PC-9 (cell line): Measurements from ENCODE around the gene DNTT. TPM values are rescaled to one million over a fixed set of nuclear protein-coding genes. Genes with fewer than 3 reads are reported as not detected.

ENCODE experiments used
- BruUV-seq: library from RNA; stranded (reverse); fragments of 400-500 nt; replicated peaks from 2 replicates; lab custom pipeline; 2021; lab: Mats Ljungman, UMichigan
- CTCF ChIA-PET: fragments of 300-600 bp; sonication (Branson Sonifier 250); formaldehyde crosslinking; loops from one replicate; lab custom pipeline; 2022; ENCODE audit warnings: antibody characterized with exemption; lab: Charles Lee
- POLR2A ChIA-PET: fragments of 300-600 bp; sonication (Branson Sonifier 250); formaldehyde crosslinking; loops from one replicate; lab custom pipeline; 2022; ENCODE audit warnings: antibody characterized with exemption; ENCODE audit not compliant: unreplicated experiment; lab: Charles Lee
- DNase-seq, 2 experiments: peaks; one replicate each; pipeline versions ENCODE4 v3.0.0 to v3.0.0-alpha.2; 2015 to 2022; ENCODE audit warnings: mixed read lengths in 1 of 2
- H2AFZ ChIP-seq: fragments of 200-600 bp; sonication (generic); 2 replicates; pipeline ENCODE4 v1.8.1; 2017; ENCODE audit warnings: antibody characterized with exemption
- H3F3A ChIP-seq: fragments of 200-600 bp; sonication (generic); 2 replicates; pipeline ENCODE4 v1.8.1; 2017; ENCODE audit warnings: antibody characterized with exemption, mild to moderate bottlenecking, low read depth; ENCODE audit not compliant: insufficient read depth
- H3K27ac ChIP-seq: fragments of 200-600 bp; sonication (generic); 2 replicates; pipeline ENCODE4 v1.6.1; 2016; ENCODE audit warnings: mixed run types
- H3K27me3 ChIP-seq: fragments of 200-600 bp; sonication (generic); 2 replicates; pipeline ENCODE4 v1.6.1; 2016; ENCODE audit warnings: low read depth, mixed run types; ENCODE audit not compliant: insufficient read depth
- H3K36me3 ChIP-seq: fragments of 200-600 bp; sonication (generic); 2 replicates; pipeline ENCODE4 v1.6.1; 2016; ENCODE audit warnings: low read depth, mixed run types
- H3K4me1 ChIP-seq: fragments of 200-600 bp; sonication (generic); replicated peaks from 2 replicates; pipeline ENCODE4 v1.6.1; 2016; ENCODE audit warnings: mixed run types; ENCODE audit not compliant: insufficient read depth
- H3K4me2 ChIP-seq: fragments of 200-600 bp; sonication (generic); 2 replicates; pipeline ENCODE4 v1.6.1; 2017; ENCODE audit warnings: mixed run types
- H3K4me3 ChIP-seq: fragments of 200-600 bp; sonication (generic); 2 replicates; pipeline ENCODE4 v1.6.1; 2016; ENCODE audit warnings: mixed run types
- H3K79me2 ChIP-seq: fragments of 200-600 bp; sonication (generic); 2 replicates; pipeline ENCODE4 v1.6.1; 2017; ENCODE audit warnings: low read depth, mixed run types
- H3K9me2 ChIP-seq: fragments of 200-600 bp; sonication (generic); 2 replicates; pipeline ENCODE4 v1.8.1; 2017; ENCODE audit warnings: mild to moderate bottlenecking; ENCODE audit not compliant: insufficient read depth
- H3K9me3 ChIP-seq: fragments of 200-600 bp; sonication (generic); 2 replicates; pipeline ENCODE4 v1.8.1; 2016; ENCODE audit warnings: low read depth; ENCODE audit not compliant: insufficient read depth
- H4K20me1 ChIP-seq: fragments of 200-600 bp; sonication (generic); 2 replicates; pipeline ENCODE4 v1.8.1; 2017; ENCODE audit not compliant: insufficient read depth
- EZH2 ChIP-seq: fragments of 200-600 bp; sonication (generic); IDR thresholded peaks from 2 replicates; pipeline ENCODE4 v1.8.0; 2017; ENCODE audit warnings: antibody characterized with exemption, low read depth
- intact Hi-C: fragments of 100-400 bp; cut with micrococcal nuclease; formaldehyde crosslinking; loops from one replicate; pipeline ENCODE4 v1.10.0; 2022; ENCODE audit not compliant: unreplicated experiment
- total RNA-seq: library from RNA; stranded (reverse); gene quantifications from 2 replicates; pipeline ENCODE4 v1.2.3, GENCODE V29; 2021
- TF ChIP-seq, protein P1 (sequence below): fragments of 200-600 bp; sonication (generic); conservative IDR thresholded peaks from 2 replicates; pipeline ENCODE4 v1.6.1; 2017; ENCODE audit warnings: mixed run types, antibody characterized with exemption, mild to moderate bottlenecking, moderate library complexity

DNTT gene
- total RNA-seq, 1 experiment from 2014 or later = not detected

GRCh38 chr10:96342402-96342801 lies 38.2 kb downstream of the DNTT start:
- Histone ChIP-seq H3K27ac (no peak overlapping the region), H3K9me2 (no peaks in the 10 kb centered on the region), H3K27me3 (no peaks in the 10 kb centered on the region), H3K4me3 (no peak overlapping the region), H3K36me3 (no peaks in the 10 kb centered on the region), H3K9me3 (no peaks in the 10 kb centered on the region), H3F3A (no peaks in the 10 kb centered on the region), H4K20me1 (no peaks in the 10 kb centered on the region), H3K4me2 (no peak overlapping the region), H2AFZ (no peak overlapping the region), H3K79me2 (no peaks in the 10 kb centered on the region), H3K4me1 (no peaks in the 10 kb centered on the region)
- POLR2A ChIA-PET = no interaction called here
- intact Hi-C loops = no loop called here
- CTCF ChIA-PET = no interaction called here
- TF ChIP-seq EZH2 = no peak
- TF ChIP-seq, protein P1, sequence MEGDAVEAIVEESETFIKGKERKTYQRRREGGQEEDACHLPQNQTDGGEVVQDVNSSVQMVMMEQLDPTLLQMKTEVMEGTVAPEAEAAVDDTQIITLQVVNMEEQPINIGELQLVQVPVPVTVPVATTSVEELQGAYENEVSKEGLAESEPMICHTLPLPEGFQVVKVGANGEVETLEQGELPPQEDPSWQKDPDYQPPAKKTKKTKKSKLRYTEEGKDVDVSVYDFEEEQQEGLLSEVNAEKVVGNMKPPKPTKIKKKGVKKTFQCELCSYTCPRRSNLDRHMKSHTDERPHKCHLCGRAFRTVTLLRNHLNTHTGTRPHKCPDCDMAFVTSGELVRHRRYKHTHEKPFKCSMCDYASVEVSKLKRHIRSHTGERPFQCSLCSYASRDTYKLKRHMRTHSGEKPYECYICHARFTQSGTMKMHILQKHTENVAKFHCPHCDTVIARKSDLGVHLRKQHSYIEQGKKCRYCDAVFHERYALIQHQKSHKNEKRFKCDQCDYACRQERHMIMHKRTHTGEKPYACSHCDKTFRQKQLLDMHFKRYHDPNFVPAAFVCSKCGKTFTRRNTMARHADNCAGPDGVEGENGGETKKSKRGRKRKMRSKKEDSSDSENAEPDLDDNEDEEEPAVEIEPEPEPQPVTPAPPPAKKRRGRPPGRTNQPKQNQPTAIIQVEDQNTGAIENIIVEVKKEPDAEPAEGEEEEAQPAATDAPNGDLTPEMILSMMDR = no peak
- no peak for DNase-seq
- BruUV-seq = no TSS peak

- TF ChIP-seq EZH2 = no peak
- TF ChIP-seq, protein P1 = no peak
- no peak overlapping the region for H3K4me2 ChIP-seq
- H4K20me1 ChIP-seq = no peaks in the 10 kb centered on the region
- no peak overlapping the region for H3K4me3 ChIP-seq
- no peaks in the 10 kb centered on the region for H3K9me2 ChIP-seq
- intact Hi-C loops = no loop called here
- ChIA-PET CTCF (no interaction called here), POLR2A (no interaction called here)
- no peaks in the 10 kb centered on the region for H3K9me3 ChIP-seq
- H3K4me1 ChIP-seq = no peaks in the 10 kb centered on the region
- DNase-seq = no peak
- H3K36me3 ChIP-seq = no peaks in the 10 kb centered on the region
- BruUV-seq = no TSS peak
- H2AFZ ChIP-seq = no peak overlapping the region
- no peak overlapping the region for H3K27ac ChIP-seq
- H3F3A ChIP-seq = no peaks in the 10 kb centered on the region
- H3K79me2 ChIP-seq = no peaks in the 10 kb centered on the region
- no peaks in the 10 kb centered on the region for H3K27me3 ChIP-seq
These were observed 39.9 kb downstream of the DNTT start for GRCh38 chr10:96344178-96344577.

DNA sequence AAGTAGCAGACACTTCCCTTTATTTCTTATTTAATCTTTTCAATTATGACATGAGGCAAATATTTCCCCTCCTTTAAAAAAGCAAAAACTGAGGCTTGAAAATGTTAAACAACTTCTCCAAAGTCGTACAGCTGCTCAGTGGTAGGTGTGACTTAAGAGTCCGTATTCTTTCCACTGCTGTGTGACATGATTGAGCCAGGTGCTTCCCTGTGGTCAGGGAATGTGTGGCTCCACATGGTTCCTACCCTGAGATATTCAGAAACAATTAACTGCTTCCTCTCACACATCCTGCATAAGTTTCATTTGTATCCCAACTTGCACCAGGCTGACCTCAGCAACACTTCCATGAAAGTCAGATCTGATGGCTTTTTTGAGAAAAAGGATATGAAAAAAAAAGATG lies 41.0 kb downstream of the DNTT start:
- CTCF ChIA-PET = no interaction called here

More for the DNA sequence above, 41.0 kb downstream of the DNTT start:
- H3F3A ChIP-seq = no peaks in the 10 kb centered on the region
- no peak for DNase-seq
- no peak overlapping the region for H3K4me3 ChIP-seq
- intact Hi-C loops = no loop called here
- no peaks in the 10 kb centered on the region for H3K27me3 ChIP-seq
- H2AFZ ChIP-seq = no peak overlapping the region
- no peaks in the 10 kb centered on the region for H4K20me1 ChIP-seq
- no peak for TF ChIP-seq EZH2
- TF ChIP-seq, protein P1 = no peak
- POLR2A ChIA-PET = no interaction called here
- H3K4me2 ChIP-seq = no peak overlapping the region
- no peaks in the 10 kb centered on the region for H3K9me3 ChIP-seq
- H3K27ac ChIP-seq = no peak overlapping the region
- H3K79me2 ChIP-seq = no peaks in the 10 kb centered on the region
- BruUV-seq = no TSS peak
- no peaks in the 10 kb centered on the region for H3K36me3 ChIP-seq
- H3K9me2 ChIP-seq = no peaks in the 10 kb centered on the region
- H3K4me1 ChIP-seq = no peaks in the 10 kb centered on the region
